B cell (primary cell): ENCODE results near the gene TEFM. TPM values are rescaled to one million over a fixed set of nuclear protein-coding genes. Genes with fewer than 3 reads are reported as not detected.

ENCODE experiments used
- ATAC-seq: fragments of 200-7000 bp; cut with Tn5 transposase; one replicate; pipeline ENCODE4 v1.10.0; 2021; ENCODE audit warnings: low read depth, mild to moderate bottlenecking, moderate number of reproducible peaks, moderate library complexity
- CTCF ChIA-PET: fragments of 350-600 bp; sonication (Branson Sonifier 250); formaldehyde crosslinking; loops from one replicate; lab custom pipeline; 2021; ENCODE audit warnings: antibody characterized with exemption, inconsistent platforms; lab: Charles Lee
- POLR2A ChIA-PET: fragments of 350-600 bp; sonication (Branson Sonifier 250); formaldehyde crosslinking; loops from one replicate; lab custom pipeline; 2021; ENCODE audit warnings: antibody characterized with exemption; lab: Charles Lee
- DNase-seq: peaks from one replicate; pipeline ENCODE4 v3.0.0; 2013
- H2AFZ ChIP-seq: 2 replicates; pipeline ENCODE4 v1.6.1; 2012; ENCODE audit warnings: mild to moderate bottlenecking, low read depth, low read length; ENCODE audit not compliant: insufficient read depth, poor library complexity, severe bottlenecking
- H3K27ac ChIP-seq, 2 donors: 1 replicate in 1 of 2; 2 replicates in 1 of 2; pipeline ENCODE4 v1.5.1; 2012 to 2013; ENCODE audit warnings: low read length in 2 of 2, mild to moderate bottlenecking in 2 of 2, moderate library complexity in 1 of 2
- H3K27me3 ChIP-seq, 4 experiments: fragments of 200-600 bp in 1 of 4; sonication (generic) in 1 of 4; replicated peaks in 1 of 4; 1 replicate in 2 of 4; 2 replicates in 2 of 4; pipeline versions ENCODE4 v1.6.1 to v1.7.0; 2013 to 2016; ENCODE audit warnings: low read length in 3 of 4, mild to moderate bottlenecking in 2 of 4, mixed read lengths in 1 of 4, moderate library complexity in 1 of 4; ENCODE audit not compliant: insufficient read depth in 4 of 4, control insufficient read depth in 3 of 4; ENCODE audit errors: control extremely low read depth in 1 of 4
- H3K36me3 ChIP-seq, 2 experiments: replicated peaks in 1 of 2; 1 replicate in 1 of 2; 2 replicates in 1 of 2; pipeline versions ENCODE4 v1.6.1 to v1.7.1; 2013; ENCODE audit warnings: low read length in 1 of 2; ENCODE audit not compliant: insufficient read depth in 2 of 2, control insufficient read depth in 1 of 2; ENCODE audit errors: control extremely low read depth in 1 of 2, extremely low read depth in 1 of 2
- H3K4me1 ChIP-seq, 2 donors: fragments of 200-600 bp in 1 of 2; sonication (generic) in 1 of 2; 1 replicate in 1 of 2; 2 replicates in 1 of 2; pipeline versions ENCODE4 v1.5.1 to v1.6.1; 2013 to 2017; ENCODE audit warnings: low read length in 2 of 2; ENCODE audit not compliant: control insufficient read depth in 2 of 2, insufficient read depth in 2 of 2
- H3K4me2 ChIP-seq: replicated peaks from 2 replicates; pipeline ENCODE3; 2012; ENCODE audit warnings: mild to moderate bottlenecking, low read depth, low read length; ENCODE audit not compliant: poor library complexity, severe bottlenecking
- H3K4me3 ChIP-seq, 5 experiments: fragments of 200-600 bp in 1 of 5; sonication (generic) in 1 of 5; 1 replicate in 3 of 5; 2 replicates in 2 of 5; pipeline versions ENCODE4 v1.5.1 to v1.7.0; 2011 to 2016; ENCODE audit warnings: low read length in 4 of 5, mild to moderate bottlenecking in 4 of 5, low read depth in 2 of 5, control low read depth in 1 of 5, moderate library complexity in 1 of 5; ENCODE audit not compliant: insufficient read depth in 1 of 5; ENCODE audit errors: control extremely low read depth in 1 of 5, extremely low read depth in 1 of 5
- H3K79me2 ChIP-seq: fragments of 200-600 bp; sonication (generic); one replicate; pipeline ENCODE4 v1.6.0; 2016; ENCODE audit warnings: low read length; ENCODE audit not compliant: control insufficient read depth, insufficient read depth
- H3K9ac ChIP-seq: fragments of 200-600 bp; sonication (generic); 2 replicates; pipeline ENCODE4 v1.6.1; 2017; ENCODE audit warnings: mild to moderate bottlenecking, low read length, moderate library complexity
- H3K9me3 ChIP-seq, 3 donors: one replicate each; pipeline versions ENCODE4 v1.6.1 to v1.7.1; 2013; ENCODE audit warnings: low read length in 2 of 3; ENCODE audit not compliant: control insufficient read depth in 2 of 3, insufficient read depth in 1 of 3; ENCODE audit errors: control extremely low read depth in 1 of 3
- H4K20me1 ChIP-seq: 2 replicates; pipeline ENCODE4 v1.6.0; 2012; ENCODE audit warnings: mild to moderate bottlenecking, low read length; ENCODE audit not compliant: insufficient read depth, control insufficient read depth, poor library complexity, severe bottlenecking
- H3K27ac Mint-ChIP-seq: one replicate; pipeline ENCODE4 v1.8.0; 2021; ENCODE audit warnings: mixed read lengths
- H3K27me3 Mint-ChIP-seq: one replicate; pipeline ENCODE4 v1.8.0; 2021; ENCODE audit warnings: mixed read lengths
- H3K4me1 Mint-ChIP-seq: one replicate; pipeline ENCODE4 v1.8.0; 2021; ENCODE audit warnings: mixed read lengths
- H3K4me3 Mint-ChIP-seq: one replicate; pipeline ENCODE4 v1.8.0; 2021; ENCODE audit warnings: mixed read lengths
- H3K9me3 Mint-ChIP-seq: one replicate; pipeline ENCODE4 v1.8.0; 2022; ENCODE audit warnings: mixed read lengths; ENCODE audit not compliant: insufficient read depth
- CTCF ChIP-seq: fragments of 200-600 bp; IDR thresholded peaks from one replicate; pipeline ENCODE4 v1.8.0; 2022; ENCODE audit warnings: antibody characterized with exemption, mild to moderate bottlenecking
- EZH2 ChIP-seq: IDR thresholded peaks from 2 replicates; pipeline ENCODE4 v1.6.1; 2012; ENCODE audit warnings: borderline replicate concordance, low read depth, mild to moderate bottlenecking, moderate library complexity, low read length; ENCODE audit not compliant: insufficient read depth, poor library complexity, severe bottlenecking
- WGBS: methylation state at CpG from one replicate; pipeline ENCODE4 v1.1.5; 2013; ENCODE audit warnings: missing lambda C conversion rate; ENCODE audit not compliant: insufficient coverage; 5-methylcytosine and 5-hydroxymethylcytosine counted together
- intact Hi-C: fragments of 100-400 bp; cut with micrococcal nuclease; formaldehyde crosslinking; loops from one replicate; pipeline ENCODE4 v1.10.0; 2022
- polyA plus RNA-seq: library from polyadenylated mRNA; depleted of rRNA; stranded (reverse); fragments of >200 nt; gene quantifications from 2 replicates; pipeline ENCODE4 v1.2.3, GENCODE V29; 2012
- total RNA-seq, 2 donors: library from RNA; stranded (reverse); fragments of 120-200 nt in 1 of 2; gene quantifications; 1 replicate in 1 of 2; 2 replicates in 1 of 2; pipeline versions ENCODE4 v1.2.3 to v1.2.4, GENCODE V29; 2013 to 2022

The TEFM gene
- total and polyA plus RNA-seq, 2 donors (not counting 1 experiment from before 2014, with no cell fraction given) = 8.8 to 27.8 TPM

GRCh38 chr17:30952638-30953393 lies 46.8 kb upstream of the TEFM start:
- Histone ChIP-seq H4K20me1 (no peaks in the 10 kb centered on the region), H3K4me3 (peak overlapping the region in 3 of 5 experiments; percentile 2 to 41 (median 12)), H3K27ac (peak overlapping the region; percentile 53 to 82), H3K4me2 (peak overlapping the region; percentile 68), H3K79me2 (no peaks in the 10 kb centered on the region), H3K9me3 (no peaks in the 10 kb centered on the region), H3K36me3 (peaks cover 0 to 3% of the 10 kb centered on the region in 2 experiments), H3K9ac (peak overlapping the region; percentile 31), H2AFZ (peak overlapping the region; percentile 41), H3K4me1 (peaks cover 71 to 83% of the 10 kb centered on the region in 2 donors), H3K27me3 (no peaks in the 10 kb centered on the region)
- TF ChIP-seq EZH2 = no peak
- no peak for TF ChIP-seq CTCF
- Mint-ChIP-seq H3K4me1 (peaks cover 63% of the 10 kb centered on the region), H3K4me3 (peak overlapping the region; percentile 74), H3K27ac (peak overlapping the region; percentile 91), H3K9me3 (no peaks in the 10 kb centered on the region), H3K27me3 (no peaks in the 10 kb centered on the region)
- DNase-seq (peak; percentile 56), ATAC-seq (peak; percentile 48)
- POLR2A ChIA-PET = interaction anchor here (1.3 kb wide), 1 partner anchor 14 kb away, joined by 7 read pairs; no protein-coding TSS in a partner anchor
- WGBS = 0% methylated on average over 1 of the region's 9 CpGs
- CTCF ChIA-PET = interaction anchor here (1.0 to 1.3 kb wide), 2 partner anchors 8 to 18 kb away, joined by 3 to 4 read pairs; partner anchors contain the start of gene RNF135
- intact Hi-C loops = no loop called here
